Hepatocyte (in vitro differentiated cells): ENCODE measurements around the gene TSPAN19. TPM values are rescaled to one million over a fixed set of nuclear protein-coding genes. Genes with fewer than 3 reads are reported as not detected.

Experiments used
- DNase-seq: peaks from one replicate; pipeline ENCODE4 v3.0.0-alpha.2; 2016; ENCODE audit warnings: low spot score
- H2AFZ ChIP-seq: fragments of 200-600 bp; sonication (generic); 2 replicates; pipeline ENCODE4 v1.6.0; 2016; ENCODE audit warnings: antibody characterized with exemption, mild to moderate bottlenecking
- H3K27ac ChIP-seq: fragments of 200-600 bp; sonication (generic); 2 replicates; pipeline ENCODE4 v1.5.1; 2016; ENCODE audit warnings: mild to moderate bottlenecking
- H3K27me3 ChIP-seq: fragments of 200-600 bp; sonication (generic); 2 replicates; pipeline ENCODE4 v1.6.1; 2016
- H3K36me3 ChIP-seq: fragments of 200-600 bp; sonication (generic); replicated peaks from 2 replicates; pipeline ENCODE4 v1.5.1; 2016; ENCODE audit warnings: low read depth; ENCODE audit not compliant: insufficient read depth
- H3K4me1 ChIP-seq: fragments of 200-600 bp; sonication (generic); 2 replicates; pipeline ENCODE4 v1.5.1; 2016; ENCODE audit warnings: mild to moderate bottlenecking, moderate library complexity; ENCODE audit not compliant: insufficient read depth
- H3K4me2 ChIP-seq: fragments of 200-600 bp; sonication (generic); 2 replicates; pipeline ENCODE4 v1.6.0; 2016
- H3K4me3 ChIP-seq: fragments of 200-600 bp; sonication (generic); 2 replicates; pipeline ENCODE4 v1.5.1; 2016; ENCODE audit warnings: mild to moderate bottlenecking
- H3K79me2 ChIP-seq: fragments of 200-600 bp; sonication (generic); 2 replicates; pipeline ENCODE4 v1.6.0; 2017; ENCODE audit warnings: mild to moderate bottlenecking
- H3K9me2 ChIP-seq: fragments of 200-600 bp; sonication (generic); replicated peaks from 2 replicates; pipeline ENCODE4 v1.6.0; 2017; ENCODE audit warnings: mild to moderate bottlenecking; ENCODE audit not compliant: insufficient read depth
- H3K9me3 ChIP-seq: fragments of 200-600 bp; sonication (generic); 2 replicates; pipeline ENCODE4 v1.5.1; 2016; ENCODE audit warnings: low read depth, mild to moderate bottlenecking
- H4K20me1 ChIP-seq: fragments of 200-600 bp; sonication (generic); 2 replicates; pipeline ENCODE4 v1.6.0; 2016; ENCODE audit warnings: mild to moderate bottlenecking; ENCODE audit not compliant: insufficient read depth, poor library complexity, severe bottlenecking
- CTCF ChIP-seq: fragments of 200-600 bp; sonication (generic); IDR thresholded peaks from 2 replicates; pipeline ENCODE4 v1.5.1; 2016; ENCODE audit warnings: antibody characterized with exemption, mild to moderate bottlenecking; ENCODE audit not compliant: poor library complexity
- EZH2 ChIP-seq: fragments of 200-600 bp; sonication (generic); IDR thresholded peaks from 2 replicates; pipeline ENCODE4 v1.6.1; 2016; ENCODE audit warnings: antibody characterized with exemption, mild to moderate bottlenecking, borderline replicate concordance
- EZH2phosphoT487 ChIP-seq: fragments of 200-600 bp; sonication (generic); IDR thresholded peaks from one replicate; pipeline ENCODE4 v1.6.1; 2018; ENCODE audit warnings: antibody characterized with exemption, mild to moderate bottlenecking, low read depth, moderate library complexity; ENCODE audit not compliant: unreplicated experiment, severe bottlenecking
- WGBS: methylation state at CpG from one replicate; pipeline ENCODE4 v1.1.6; 2016; ENCODE audit warnings: low lambda C conversion rate; ENCODE audit errors: missing lambda C conversion rate; 5-methylcytosine and 5-hydroxymethylcytosine counted together
- polyA plus RNA-seq: library from polyadenylated mRNA; unstranded; fragments of >200 nt; fragmentation: Nextera tagmentation; extraction: Ambion mirVana; gene quantifications from 2 replicates; pipeline ENCODE4 v1.2.1, GENCODE V29; 2016
- total RNA-seq: library from RNA; depleted of rRNA; stranded (reverse); fragments of >200 nt; gene quantifications from 2 replicates; pipeline ENCODE4 v1.2.3, GENCODE V29; 2014

Gene TSPAN19
- total and polyA plus RNA-seq, 2 experiments from 2014 or later: not detected

DNA sequence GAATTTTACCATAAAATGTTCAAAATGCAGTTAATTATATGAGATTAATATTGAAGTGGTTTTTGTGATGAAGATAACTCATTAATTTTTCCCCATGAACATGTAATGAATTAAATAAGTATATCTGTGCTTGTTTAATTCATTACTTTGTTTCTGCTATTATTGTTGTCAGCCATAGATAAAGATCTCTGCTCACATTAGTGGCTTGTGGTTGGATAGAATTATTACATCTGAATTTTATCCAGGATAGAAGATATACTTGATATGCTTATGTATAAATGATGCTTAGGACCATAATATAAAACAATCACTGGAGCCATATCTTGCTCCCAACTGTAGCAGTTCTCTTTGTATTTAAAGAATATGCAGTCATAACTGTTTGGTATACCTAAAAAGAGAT lies 18.5 kb downstream of the TSPAN19 start:
- TF ChIP-seq CTCF (no peak), EZH2 (no peak), EZH2phosphoT487 (no peak)
- peaks cover 3% of the 10 kb centered on the region for H3K27me3 ChIP-seq

GRCh38 chr12:85017133-85017532 lies 18.9 kb downstream of the TSPAN19 start:
- no peak overlapping the region for H3K27ac ChIP-seq
- no peaks in the 10 kb centered on the region for H3K36me3 ChIP-seq
- H4K20me1 ChIP-seq: no peaks in the 10 kb centered on the region
- H3K4me1 ChIP-seq: no peaks in the 10 kb centered on the region
- no peak overlapping the region for H3K4me3 ChIP-seq
- H3K27me3 ChIP-seq: peaks cover 3% of the 10 kb centered on the region
- WGBS: 83% methylated on average over 3 of the region's 3 CpGs
- H2AFZ ChIP-seq: no peak overlapping the region
- H3K9me3 ChIP-seq: no peaks in the 10 kb centered on the region
- no peak overlapping the region for H3K4me2 ChIP-seq
- DNase-seq: no peak
- H3K79me2 ChIP-seq: no peaks in the 10 kb centered on the region
- H3K9me2 ChIP-seq: no peaks in the 10 kb centered on the region
- no peak for TF ChIP-seq EZH2
- no peak for TF ChIP-seq CTCF
- no peak for TF ChIP-seq EZH2phosphoT487

More for the DNA sequence above, 18.5 kb downstream of the TSPAN19 start:
- no peaks in the 10 kb centered on the region for H3K79me2 ChIP-seq
- no peaks in the 10 kb centered on the region for H3K36me3 ChIP-seq
- H3K4me2 ChIP-seq: no peak overlapping the region
- H3K27ac ChIP-seq: no peak overlapping the region
- H3K4me1 ChIP-seq: no peaks in the 10 kb centered on the region
- H3K9me3 ChIP-seq: no peaks in the 10 kb centered on the region
- H2AFZ ChIP-seq: no peak overlapping the region
- H3K9me2 ChIP-seq: no peaks in the 10 kb centered on the region
- H3K4me3 ChIP-seq: no peak overlapping the region
- DNase-seq: no peak
- no peaks in the 10 kb centered on the region for H4K20me1 ChIP-seq

GRCh38 chr12:85016413-85016812 lies 19.7 kb downstream of the TSPAN19 start:
- H3K36me3 ChIP-seq: no peaks in the 10 kb centered on the region
- no peak for TF ChIP-seq EZH2
- TF ChIP-seq EZH2phosphoT487: no peak
- no peak for TF ChIP-seq CTCF
- H3K27ac ChIP-seq: no peak overlapping the region
- H3K9me2 ChIP-seq: no peaks in the 10 kb centered on the region
- H3K79me2 ChIP-seq: no peaks in the 10 kb centered on the region
- H2AFZ ChIP-seq: no peak overlapping the region
- H3K4me3 ChIP-seq: no peak overlapping the region
- no peaks in the 10 kb centered on the region for H4K20me1 ChIP-seq
- DNase-seq: no peak
- H3K9me3 ChIP-seq: no peaks in the 10 kb centered on the region
- no peaks in the 10 kb centered on the region for H3K4me1 ChIP-seq
- no peak overlapping the region for H3K4me2 ChIP-seq
- H3K27me3 ChIP-seq: peaks cover 3% of the 10 kb centered on the region
- WGBS: 77% methylated on average over 1 of the region's 1 CpG

- Histone ChIP-seq H3K4me1 (no peaks in the 10 kb centered on the region), H3K36me3 (no peaks in the 10 kb centered on the region), H4K20me1 (no peaks in the 10 kb centered on the region), H3K4me3 (no peak overlapping the region), H3K27ac (no peak overlapping the region), H3K9me2 (no peaks in the 10 kb centered on the region), H3K27me3 (no peaks in the 10 kb centered on the region), H3K4me2 (no peak overlapping the region), H3K9me3 (no peaks in the 10 kb centered on the region), H2AFZ (no peak overlapping the region), H3K79me2 (no peaks in the 10 kb centered on the region)
- DNase-seq: no peak
- TF ChIP-seq EZH2 (no peak), EZH2phosphoT487 (no peak), CTCF (no peak)
- 79% methylated on average over 4 of the region's 4 CpGs for whole genome bisulfite sequencing
Observed at GRCh38 chr12:85007836-85008235, 28.2 kb downstream of the TSPAN19 start.
